ENCODE measurements around the gene ZNF512B. TPM values are rescaled to one million over a fixed set of nuclear protein-coding genes. Genes with fewer than 3 reads are reported as not detected.

Gene ZNF512B
- total RNA-seq, 2 experiments from 2014 or later, result 7.9 to 8.3 TPM

DNA sequence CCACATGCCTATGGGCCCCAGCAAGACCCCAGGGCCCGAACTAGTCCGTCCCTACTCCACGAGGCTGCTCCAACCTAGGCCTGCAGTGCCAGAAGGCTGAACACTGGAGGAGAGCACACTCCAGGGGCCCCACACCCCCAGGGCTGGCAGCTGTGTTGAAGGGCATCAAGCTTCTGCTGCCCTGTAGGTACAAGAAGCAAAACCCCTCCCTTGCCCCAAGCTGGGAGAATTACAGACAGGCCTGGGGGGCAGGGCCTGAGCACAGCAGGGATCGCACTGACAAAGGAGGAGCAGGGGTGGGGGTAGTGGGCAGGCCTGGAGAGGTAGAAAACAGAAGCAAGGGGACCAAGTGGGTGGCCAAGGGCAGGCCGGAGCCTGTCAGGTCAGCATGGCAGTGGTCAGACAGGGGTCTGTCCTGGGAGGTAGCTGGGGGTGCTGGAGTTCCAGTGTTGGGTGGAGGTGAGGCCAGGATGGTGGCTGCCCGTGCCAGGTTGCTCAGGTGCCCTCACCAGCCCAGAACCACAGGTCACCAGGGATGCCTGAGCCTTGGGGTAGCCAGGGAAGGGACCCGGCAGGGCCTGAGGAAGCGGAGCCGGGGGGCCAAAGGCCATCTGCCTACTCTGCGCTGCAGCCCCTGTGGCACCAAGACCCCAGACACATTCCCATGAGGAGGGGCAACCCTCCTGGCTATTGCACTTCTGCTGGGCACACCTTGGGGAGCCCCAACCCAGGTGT lies 10.6 kb downstream of the ZNF512B start:
- intact Hi-C loops (cut with micrococcal nuclease), result loop anchor here (5.0 kb wide), 1 partner anchor 302 kb away; the partner anchor contains the start of gene RTEL1
- DNase-seq, result no peak
- peaks cover 26% of the 10 kb centered on the region for H3K4me1 Mint-ChIP-seq (ENCODE audit: low read depth)
- H3K9me3 Mint-ChIP-seq, result no peaks in the 10 kb centered on the region
- H3K4me3 Mint-ChIP-seq, result no peak overlapping the region
- CTCF ChIA-PET, result no interaction called here
- no peaks in the 10 kb centered on the region for H3K27me3 Mint-ChIP-seq (ENCODE audit: low read depth)
- H3K27ac Mint-ChIP-seq, result no peak overlapping the region
- H3K36me3 Mint-ChIP-seq (ENCODE audit: low read depth), result peaks cover 8% of the 10 kb centered on the region

- no peaks in the 10 kb centered on the region for H3K27me3 Mint-ChIP-seq (ENCODE audit: low read depth)
- H3K4me1 Mint-ChIP-seq (ENCODE audit: low read depth), result peaks cover 32% of the 10 kb centered on the region
- CTCF ChIA-PET, result no interaction called here
- H3K4me3 Mint-ChIP-seq, result no peak overlapping the region
- H3K27ac Mint-ChIP-seq, result peak overlapping the region; percentile 85
- intact Hi-C loops (cut with micrococcal nuclease), result loop anchor here (5.0 kb wide), 1 partner anchor 301 kb away; the partner anchor contains the start of gene RTEL1
- peaks cover 9% of the 10 kb centered on the region for H3K36me3 Mint-ChIP-seq (ENCODE audit: low read depth)
- no peak for DNase-seq
- no peaks in the 10 kb centered on the region for H3K9me3 Mint-ChIP-seq
Observed at GRCh38 chr20:63958471-63958870, 11.3 kb downstream of the ZNF512B start.

DNA sequence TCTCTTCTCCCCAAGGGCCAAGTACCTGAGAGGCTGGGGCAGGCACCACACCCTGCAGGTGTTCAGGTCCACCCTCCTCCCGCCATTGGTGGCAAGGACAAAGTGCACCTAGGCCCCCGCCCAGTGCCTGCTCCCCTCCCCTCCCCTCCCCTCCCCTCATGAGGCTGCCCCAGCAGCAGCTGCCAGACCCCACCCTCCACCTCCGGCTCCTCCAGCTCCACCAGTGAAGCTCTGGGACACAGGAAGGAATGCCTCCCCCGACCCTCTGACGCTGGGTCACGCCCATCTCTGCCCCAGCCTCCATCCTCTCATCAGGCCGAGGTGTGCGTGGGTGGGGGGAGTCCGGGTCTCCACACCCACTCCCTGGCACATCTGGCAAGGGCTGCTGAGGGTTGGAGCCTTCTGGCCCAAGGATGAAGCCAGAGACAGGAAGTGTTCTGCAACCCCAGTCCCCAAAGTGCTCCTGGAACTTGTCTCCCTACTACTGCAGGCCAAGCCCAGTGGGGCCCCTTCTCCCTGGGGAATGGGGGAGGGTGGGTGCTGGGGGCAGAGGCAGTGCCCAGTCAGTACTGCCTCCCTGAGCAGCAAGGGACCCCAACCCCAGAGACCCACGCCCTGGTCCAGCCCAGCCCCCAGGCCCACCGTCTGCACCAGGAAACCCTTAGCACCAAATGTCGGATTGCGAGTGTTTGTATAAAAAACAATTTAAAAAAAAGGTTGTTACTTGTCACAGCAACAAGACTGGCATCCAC lies 11.9 kb downstream of the ZNF512B start:
- no peaks in the 10 kb centered on the region for H3K27me3 Mint-ChIP-seq (ENCODE audit: low read depth)
- CTCF ChIA-PET, result interaction anchor here (0.5 to 1.0 kb wide), 2 partner anchors 20 to 308 kb away, joined by 3 read pairs; no protein-coding TSS in a partner anchor
- H3K4me1 Mint-ChIP-seq (ENCODE audit: low read depth), result peaks cover 36% of the 10 kb centered on the region
- DNase-seq, result peak; percentile 49
- no peaks in the 10 kb centered on the region for H3K9me3 Mint-ChIP-seq
- peaks cover 8% of the 10 kb centered on the region for H3K36me3 Mint-ChIP-seq (ENCODE audit: low read depth)
- H3K27ac Mint-ChIP-seq, result peak overlapping the region; percentile 85
- intact Hi-C loops (cut with micrococcal nuclease), result loop anchor here (1.0 to 5.0 kb wide), 7 partner anchors 19 to 331 kb away; partner anchors contain the start of genes DNAJC5, GMEB2, RTEL1 and TPD52L2
- H3K4me3 Mint-ChIP-seq, result peak overlapping the region; percentile 21

DNA sequence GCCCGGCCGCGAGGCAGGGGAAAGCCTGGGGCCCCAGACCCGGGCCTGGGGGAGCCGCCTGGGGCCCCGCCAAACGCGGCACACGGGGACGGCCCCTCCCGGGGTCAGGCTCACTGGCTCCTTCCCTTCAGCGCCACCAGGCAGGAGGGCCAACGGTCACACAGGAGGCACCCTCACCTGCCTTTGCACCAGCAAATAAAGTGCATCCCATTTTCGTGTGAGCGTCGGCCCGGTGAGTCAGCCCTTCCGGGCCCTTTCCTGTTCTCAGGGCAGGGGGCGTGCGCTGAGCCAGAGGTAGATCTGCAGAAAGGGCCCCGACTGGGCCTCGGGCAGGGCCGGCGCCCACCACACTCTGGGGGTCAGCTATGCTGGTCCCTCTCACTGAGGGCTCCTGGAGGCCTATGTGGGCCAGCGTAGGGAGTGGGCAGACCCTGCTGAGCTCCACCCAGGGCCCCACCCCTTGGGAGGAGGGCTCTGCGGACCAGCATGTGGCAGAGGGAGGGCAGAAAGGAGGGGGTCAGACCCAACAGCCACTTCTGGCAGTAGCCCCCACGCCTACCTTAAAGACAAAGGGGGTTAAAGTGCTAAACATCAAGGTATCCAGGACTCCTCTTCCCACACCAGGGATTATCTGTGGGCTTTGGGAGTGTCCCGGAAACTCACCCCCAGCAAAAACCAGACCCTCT lies 12.6 kb downstream of the ZNF512B start:
- H3K27ac Mint-ChIP-seq, result peak overlapping the region; percentile 85
- CTCF ChIA-PET, result interaction anchor here (0.5 to 1.0 kb wide), 3 partner anchors 21 to 307 kb away, joined by 3 to 4 read pairs (median 3); partner anchors contain the start of gene PRPF6
- H3K4me3 Mint-ChIP-seq, result peak overlapping the region; percentile 74
- intact Hi-C loops (cut with micrococcal nuclease), result loop anchor here (1.0 to 5.0 kb wide), 7 partner anchors 20 to 330 kb away; partner anchors contain the start of genes DNAJC5, GMEB2, RTEL1 and TPD52L2
- H3K9me3 Mint-ChIP-seq, result no peaks in the 10 kb centered on the region
- peak; percentile 88 for DNase-seq
- H3K4me1 Mint-ChIP-seq (ENCODE audit: low read depth), result peaks cover 39% of the 10 kb centered on the region
- no peaks in the 10 kb centered on the region for H3K27me3 Mint-ChIP-seq (ENCODE audit: low read depth)
- H3K36me3 Mint-ChIP-seq (ENCODE audit: low read depth), result peaks cover 7% of the 10 kb centered on the region

- peaks cover 7% of the 10 kb centered on the region for H3K36me3 Mint-ChIP-seq (ENCODE audit: low read depth)
- intact Hi-C loops (cut with micrococcal nuclease), result loop anchor here (1.0 to 5.0 kb wide), 10 partner anchors 21 to 419 kb away; partner anchors contain the start of genes ARFRP1, DNAJC5, GMEB2 and PTK6
- peak overlapping the region; percentile 74 for H3K4me3 Mint-ChIP-seq
- no peak for DNase-seq
- CTCF ChIA-PET, result interaction anchor here (1.0 kb wide), 2 partner anchors 21 to 24 kb away, joined by 3 to 4 read pairs; partner anchors contain the start of gene PRPF6
- H3K27ac Mint-ChIP-seq, result peak overlapping the region; percentile 85
- no peaks in the 10 kb centered on the region for H3K27me3 Mint-ChIP-seq (ENCODE audit: low read depth)
- peaks cover 39% of the 10 kb centered on the region for H3K4me1 Mint-ChIP-seq (ENCODE audit: low read depth)
- no peaks in the 10 kb centered on the region for H3K9me3 Mint-ChIP-seq
Observed at GRCh38 chr20:63956664-63957003, 13.1 kb downstream of the ZNF512B start.

- CTCF ChIA-PET, result interaction anchor here (1.0 kb wide), 1 partner anchor 24 kb away, joined by 4 read pairs; the partner anchor contains the start of gene PRPF6
- Mint-ChIP-seq H3K4me1 (ENCODE audit: low read depth) (peaks cover 39% of the 10 kb centered on the region), H3K9me3 (no peaks in the 10 kb centered on the region), H3K36me3 (ENCODE audit: low read depth) (peaks cover 7% of the 10 kb centered on the region), H3K27ac (peak within 1 kb of the TSS; percentile 85), H3K4me3 (peak within 1 kb of the TSS; percentile 79), H3K27me3 (ENCODE audit: low read depth) (no peaks in the 10 kb centered on the region)
- DNase-seq, result peak; percentile 91
- intact Hi-C loops (cut with micrococcal nuclease), result loop anchor here (1.0 to 5.0 kb wide), 8 partner anchors 47 to 419 kb away; partner anchors contain the start of genes ARFRP1, DNAJC5, GMEB2 and PTK6
Observed at GRCh38 chr20:63955827-63956663, 13.7 kb downstream of the ZNF512B start, which contains the start of gene UCKL1. UCKL1 (minus strand) TSS chr20:63956416; CDS start chr20:63956372, 44 bp downstream.

GRCh38 chr20:63955281-63955826 lies 14.4 kb downstream of the ZNF512B start:
- Mint-ChIP-seq H3K36me3 (ENCODE audit: low read depth) (peaks cover 7% of the 10 kb centered on the region), H3K4me3 (peak overlapping the region; percentile 79), H3K27ac (peak overlapping the region; percentile 71), H3K9me3 (no peaks in the 10 kb centered on the region), H3K4me1 (ENCODE audit: low read depth) (peaks cover 39% of the 10 kb centered on the region), H3K27me3 (ENCODE audit: low read depth) (no peaks in the 10 kb centered on the region)
- DNase-seq, result peak; percentile 41
- CTCF ChIA-PET, result interaction anchor here (0.6 kb wide), 1 partner anchor 249 kb away, joined by 3 read pairs; no protein-coding TSS in a partner anchor
- intact Hi-C loops (cut with micrococcal nuclease), result loop anchor here (5.0 kb wide), 1 partner anchor 298 kb away; the partner anchor contains the start of gene RTEL1

DNA sequence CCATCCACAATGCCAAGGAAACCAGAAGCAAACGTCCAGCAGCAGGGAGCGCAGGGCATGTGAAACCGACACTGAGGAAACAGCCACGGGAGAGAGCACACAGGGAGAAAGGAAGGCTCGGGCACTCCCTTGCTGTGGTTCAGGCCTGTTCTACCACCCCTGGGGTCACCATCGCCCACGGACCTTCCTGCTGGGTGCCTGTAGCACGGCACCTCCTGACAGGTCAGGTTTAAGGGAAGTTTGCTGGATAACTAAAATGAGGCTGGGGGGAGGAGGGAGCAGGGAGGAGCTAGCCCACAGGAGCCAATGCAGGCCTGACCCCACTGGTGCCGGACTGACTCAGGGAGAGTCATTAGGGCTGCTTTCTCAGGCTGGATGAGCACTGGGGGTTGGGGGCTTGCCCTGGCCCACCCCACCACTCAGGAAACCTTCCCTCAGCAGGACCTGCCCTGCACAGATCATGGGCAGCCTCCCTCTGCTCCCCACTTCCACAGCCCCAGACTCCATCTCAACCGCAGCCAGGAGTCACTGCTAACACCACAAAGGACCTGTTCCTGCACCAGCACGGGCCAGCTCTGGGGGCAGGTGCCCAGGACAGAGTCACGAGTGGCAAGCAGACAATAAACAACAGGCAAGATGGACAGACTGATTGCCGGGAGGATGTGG lies 15.8 kb downstream of the ZNF512B start:
- H3K9me3 Mint-ChIP-seq, result no peaks in the 10 kb centered on the region
- intact Hi-C loops (cut with micrococcal nuclease), result no loop called here
- DNase-seq, result no peak
- H3K36me3 Mint-ChIP-seq (ENCODE audit: low read depth), result peaks cover 2% of the 10 kb centered on the region
- H3K4me3 Mint-ChIP-seq, result peak overlapping the region; percentile 79
- CTCF ChIA-PET, result interaction anchor here (1.0 kb wide), 1 partner anchor 20 kb away, joined by 3 read pairs; no protein-coding TSS in a partner anchor
- H3K27ac Mint-ChIP-seq, result no peak overlapping the region
- H3K4me1 Mint-ChIP-seq (ENCODE audit: low read depth), result peaks cover 50% of the 10 kb centered on the region
- H3K27me3 Mint-ChIP-seq (ENCODE audit: low read depth), result no peaks in the 10 kb centered on the region

DNA sequence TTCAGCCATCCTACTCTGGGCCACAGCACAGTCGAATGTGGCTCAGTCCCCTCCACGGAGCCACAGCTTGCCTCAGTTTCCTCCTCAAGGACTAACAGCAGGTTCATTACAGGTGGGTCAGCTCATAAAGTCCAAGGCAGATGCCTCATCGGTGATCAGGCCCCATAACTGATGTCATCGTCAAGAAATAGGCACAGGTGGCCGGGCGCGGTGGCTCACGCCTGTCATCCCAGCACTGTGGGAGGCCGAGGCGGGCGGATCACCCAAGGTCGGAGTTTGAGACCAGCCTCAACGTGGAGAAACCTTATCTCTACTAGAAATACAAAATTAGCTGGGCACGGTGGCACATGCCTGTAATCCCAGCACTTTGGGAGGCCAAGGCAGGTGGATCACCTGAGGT lies 17.0 kb downstream of the ZNF512B start:
- Mint-ChIP-seq H3K27me3 (ENCODE audit: low read depth) (no peaks in the 10 kb centered on the region), H3K9me3 (no peaks in the 10 kb centered on the region), H3K4me3 (no peak overlapping the region), H3K4me1 (ENCODE audit: low read depth) (peaks cover 56% of the 10 kb centered on the region), H3K36me3 (ENCODE audit: low read depth) (peaks cover 3% of the 10 kb centered on the region), H3K27ac (no peak overlapping the region)
- CTCF ChIA-PET, result interaction anchor here (0.7 kb wide), 1 partner anchor 333 kb away, joined by 3 read pairs; no protein-coding TSS in a partner anchor
- intact Hi-C loops (cut with micrococcal nuclease), result no loop called here
- DNase-seq, result no peak

- Mint-ChIP-seq H3K9me3 (no peaks in the 10 kb centered on the region), H3K36me3 (ENCODE audit: low read depth) (peaks cover 3% of the 10 kb centered on the region), H3K27ac (no peak overlapping the region), H3K27me3 (ENCODE audit: low read depth) (no peaks in the 10 kb centered on the region), H3K4me1 (ENCODE audit: low read depth) (peaks cover 56% of the 10 kb centered on the region), H3K4me3 (no peak overlapping the region)
- intact Hi-C loops (cut with micrococcal nuclease), result no loop called here
- CTCF ChIA-PET, result interaction anchor here (1.8 kb wide), 1 partner anchor 22 kb away, joined by 6 read pairs; no protein-coding TSS in a partner anchor
- no peak for DNase-seq
Observed at GRCh38 chr20:63952210-63952535, 17.6 kb downstream of the ZNF512B start.

Measured in activated naive CD4-positive, alpha-beta T cell treated with anti-CD3 and anti-CD28 coated beads for 36 hours (primary cell).